HG03432 (cell line): ENCODE results near the gene TEX54.
A peak's percentile ranks its signal among the peaks of the same experiment; 100 is the strongest.
"Not testable (repeated sequence)": the region's sequence is repeated elsewhere in the genome, so short reads cannot be mapped to it uniquely, and the experiment has no call there.

ENCODE experiments used
- ATAC-seq: cut with Tn5 transposase; IDR thresholded peaks from one replicate; pipeline ENCODE4 v1.9.1; 2021; ENCODE audit warnings: mild to moderate bottlenecking, moderate library complexity; ENCODE audit not compliant: unreplicated experiment

TEX54 gene

GRCh38 chr11:62832336-62833234, at the start of gene TEX54:
TSS of gene TEX54 (minus strand) at chr11:62832841.
- ATAC-seq, result peak; percentile 11

DNA sequence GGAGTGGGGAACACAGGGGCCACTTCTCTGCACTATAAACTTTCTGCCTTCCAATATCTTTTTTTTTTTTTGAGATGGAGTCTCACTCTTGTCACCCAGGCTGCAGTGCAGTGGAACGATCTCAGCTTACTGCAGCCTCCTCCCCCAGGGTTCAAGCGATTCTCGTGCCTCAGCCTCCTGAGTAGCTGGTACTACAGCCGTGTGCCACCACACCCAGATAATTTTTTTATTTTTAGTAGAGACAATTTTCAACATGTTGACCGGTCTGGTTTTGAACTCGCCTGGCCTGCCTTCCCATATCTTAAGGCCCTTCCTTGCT, 49.7 kb upstream of the TEX54 start:
- no peak for ATAC-seq

DNA sequence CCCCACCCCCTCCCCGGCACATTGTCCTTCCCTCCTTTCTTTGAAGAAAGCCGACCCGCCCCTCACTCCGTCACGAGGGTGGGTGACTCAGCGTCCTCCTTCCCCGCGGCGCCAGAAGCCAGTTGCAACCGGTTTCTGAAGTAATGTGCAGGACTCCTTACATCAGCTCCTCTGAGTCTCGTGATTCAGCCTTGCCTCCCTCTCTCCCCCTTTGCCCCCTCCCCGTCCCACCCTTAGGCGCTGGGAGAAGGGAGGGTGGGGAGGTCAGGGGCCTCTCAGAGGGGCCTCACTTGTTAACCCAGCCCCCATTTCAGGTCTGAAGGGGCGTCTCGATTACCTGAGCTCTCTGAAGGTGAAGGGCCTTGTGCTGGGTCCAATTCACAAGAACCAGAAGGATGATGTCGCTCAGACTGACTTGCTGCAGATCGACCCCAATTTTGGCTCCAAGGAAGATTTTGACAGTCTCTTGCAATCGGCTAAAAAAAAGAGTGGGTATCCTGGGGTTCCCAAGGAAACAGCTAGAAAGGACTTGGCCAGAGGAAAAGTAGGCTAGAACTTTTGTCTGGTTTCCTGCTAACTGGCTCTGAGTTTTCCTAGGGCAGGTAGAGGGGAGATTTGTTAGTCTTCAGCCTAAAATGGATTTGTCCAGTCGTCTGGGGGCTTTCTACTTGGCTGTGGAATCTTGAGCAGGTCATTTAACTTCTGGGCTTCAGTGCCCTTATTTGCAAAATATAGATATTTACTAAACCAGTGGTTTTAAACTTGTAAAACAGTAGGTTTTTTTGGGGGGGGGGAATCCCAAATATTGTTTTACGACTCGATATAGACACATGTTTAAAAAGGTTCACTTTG, 49.2 kb upstream of the TEX54 start:
- ATAC-seq, result peak; percentile 60

DNA sequence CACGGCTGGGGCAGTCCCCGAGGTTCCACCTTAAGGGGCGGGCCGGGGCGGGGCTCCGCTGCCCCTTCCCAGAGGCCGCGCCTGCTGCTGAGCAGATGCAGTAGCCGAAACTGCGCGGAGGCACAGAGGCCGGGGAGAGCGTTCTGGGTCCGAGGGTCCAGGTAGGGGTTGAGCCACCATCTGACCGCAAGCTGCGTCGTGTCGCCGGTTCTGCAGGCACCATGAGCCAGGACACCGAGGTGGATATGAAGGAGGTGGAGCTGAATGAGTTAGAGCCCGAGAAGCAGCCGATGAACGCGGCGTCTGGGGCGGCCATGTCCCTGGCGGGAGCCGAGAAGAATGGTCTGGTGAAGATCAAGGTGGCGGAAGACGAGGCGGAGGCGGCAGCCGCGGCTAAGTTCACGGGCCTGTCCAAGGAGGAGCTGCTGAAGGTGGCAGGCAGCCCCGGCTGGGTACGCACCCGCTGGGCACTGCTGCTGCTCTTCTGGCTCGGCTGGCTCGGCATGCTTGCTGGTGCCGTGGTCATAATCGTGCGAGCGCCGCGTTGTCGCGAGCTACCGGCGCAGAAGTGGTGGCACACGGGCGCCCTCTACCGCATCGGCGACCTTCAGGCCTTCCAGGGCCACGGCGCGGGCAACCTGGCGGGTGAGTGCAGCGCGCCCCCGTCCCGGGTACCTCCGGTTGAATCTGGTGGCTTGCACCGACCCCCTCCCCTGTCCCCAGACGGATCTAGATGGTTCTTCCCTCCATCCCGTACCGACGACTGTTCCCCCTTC, 48.4 kb upstream of the TEX54 start, which contains the start of gene SLC3A2:
Gene SLC3A2 (plus strand): TSS at position 94 of the 776 bp plus-strand sequence. CDS start 128 bp downstream, at position 222.
- ATAC-seq, result peak; percentile 74

- ATAC-seq, result peak; percentile 23
These were observed 47.7 kb upstream of the TEX54 start for GRCh38 chr11:62880231-62880802.

GRCh38 chr11:62879235-62879978, 46.8 kb upstream of the TEX54 start:
- ATAC-seq, result no peak

DNA sequence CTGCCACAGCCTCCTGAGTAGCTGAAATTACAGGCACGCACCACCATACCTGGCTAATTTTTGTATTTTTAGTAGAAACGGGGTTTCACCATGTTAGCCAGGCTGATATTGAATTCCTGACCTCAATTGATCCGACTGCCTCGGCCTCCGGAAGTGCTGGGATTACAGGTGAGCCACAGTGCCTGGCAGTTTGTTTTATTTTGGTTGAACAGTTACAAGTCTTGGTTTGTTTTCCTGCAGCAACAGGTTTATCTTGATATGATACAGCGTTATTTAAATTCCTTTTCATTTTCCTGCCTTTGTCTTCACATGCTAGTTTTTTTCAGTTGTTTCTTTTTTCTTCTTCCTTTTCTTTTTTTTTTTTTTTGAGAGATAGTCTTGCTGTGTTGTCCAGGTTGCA, 44.1 kb upstream of the TEX54 start:
- no peak for ATAC-seq

GRCh38 chr11:62875698-62876478, 43.2 kb upstream of the TEX54 start:
- no peak for ATAC-seq

- no peak for ATAC-seq
These were observed 42.2 kb upstream of the TEX54 start for GRCh38 chr11:62874851-62875250.

- ATAC-seq, result no peak
These were observed 33.0 kb upstream of the TEX54 start for GRCh38 chr11:62865635-62866034.

DNA sequence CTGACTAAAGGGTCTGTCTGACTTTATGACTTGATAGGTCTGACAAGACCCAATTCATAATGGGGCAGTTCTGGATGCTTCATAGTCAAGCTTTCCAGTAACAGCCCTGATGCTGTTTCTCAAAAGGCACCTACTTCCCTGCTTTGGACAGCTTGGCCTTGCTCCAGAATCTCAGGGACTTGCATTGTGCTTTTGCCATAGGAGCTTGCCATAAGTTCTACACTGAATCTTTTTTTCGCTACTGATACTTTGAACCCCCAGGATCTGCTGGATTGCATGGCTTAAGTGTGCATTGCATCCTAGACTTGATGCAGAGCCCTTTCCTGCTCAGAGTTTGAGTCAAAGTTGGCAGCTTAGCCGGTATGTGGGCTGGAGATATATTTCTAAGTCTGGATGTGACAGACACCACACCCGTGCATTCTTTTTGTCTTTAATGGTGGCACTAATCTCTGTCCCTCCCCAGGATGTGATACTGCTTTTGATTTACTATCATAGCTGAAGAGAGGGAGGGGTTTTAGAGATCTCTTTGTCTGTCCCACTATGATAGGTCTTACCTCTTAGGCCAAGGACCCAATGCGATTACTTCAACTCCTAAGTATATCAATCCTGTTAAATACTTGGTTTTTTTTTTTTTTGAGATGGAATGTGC, 31.2 kb upstream of the TEX54 start:
- no peak for ATAC-seq

DNA sequence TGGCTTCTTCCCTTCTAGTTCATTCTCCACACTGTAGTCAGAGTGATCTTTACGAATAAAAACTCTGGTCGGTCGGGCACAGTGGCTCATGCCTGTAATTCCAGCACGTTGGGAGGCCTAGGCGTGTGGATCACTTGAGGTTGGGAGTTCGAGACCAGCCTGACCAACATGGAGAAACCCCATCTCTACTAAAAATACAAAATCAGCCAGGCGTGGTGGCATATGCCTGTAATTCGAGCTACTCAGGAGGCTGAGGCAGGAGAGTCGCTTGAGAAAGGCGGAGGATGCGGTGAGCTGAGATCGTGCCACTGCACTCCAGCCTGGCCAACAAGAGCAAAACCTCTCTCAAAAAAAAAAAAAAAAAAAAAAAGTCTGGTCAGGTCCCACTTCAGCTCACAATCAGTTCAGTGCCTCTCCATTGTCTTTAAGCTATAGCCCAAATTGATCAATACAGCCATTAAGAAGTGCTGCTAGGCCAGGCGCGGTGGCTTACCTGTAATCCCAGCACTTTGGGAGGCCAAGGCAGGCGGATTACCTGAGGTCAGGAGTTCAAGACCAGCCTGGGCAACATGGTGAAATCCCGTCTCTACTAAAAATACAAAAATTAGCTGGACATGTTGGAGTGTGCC, 29.0 kb upstream of the TEX54 start:
- not testable (repeated sequence) for ATAC-seq

DNA sequence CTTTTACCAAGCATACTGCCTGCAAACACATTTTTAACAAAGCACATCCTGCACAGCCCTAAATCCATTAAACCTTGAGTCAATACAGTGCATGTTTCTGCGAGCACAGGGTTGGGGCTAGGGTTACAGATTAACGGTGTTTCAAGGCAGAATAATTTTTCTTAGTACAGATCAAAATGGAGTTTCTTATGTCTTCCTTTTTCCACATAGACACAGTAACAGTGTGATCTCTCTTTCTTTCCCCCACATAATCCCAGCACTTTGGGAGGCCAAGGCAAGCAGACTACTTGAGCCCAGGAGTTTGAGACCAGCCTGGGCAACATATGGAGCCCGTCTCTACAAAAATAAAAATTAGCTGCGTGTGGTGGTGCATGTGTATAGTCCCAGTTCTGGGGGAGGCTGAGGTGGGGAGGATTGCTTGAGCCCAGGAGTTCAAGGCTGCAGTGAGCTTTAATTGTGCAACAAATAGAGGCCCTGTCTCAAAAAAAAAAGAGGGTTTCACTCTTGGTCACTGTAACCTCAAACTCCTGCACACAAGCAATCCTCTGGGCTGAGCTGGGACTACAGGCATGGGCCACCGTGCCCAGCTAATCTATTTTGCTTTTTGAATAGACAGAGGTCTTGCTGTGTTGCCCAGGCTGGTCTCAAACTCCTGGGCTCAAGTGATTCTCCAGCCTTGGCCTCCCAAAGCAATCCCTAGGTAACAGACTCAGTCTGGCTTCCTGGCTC, 28.4 kb upstream of the TEX54 start:
- no peak for ATAC-seq

GRCh38 chr11:62859281-62859703, 26.7 kb upstream of the TEX54 start:
- ATAC-seq, result not testable (repeated sequence)

GRCh38 chr11:62858201-62858600, 25.6 kb upstream of the TEX54 start:
- no peak for ATAC-seq

- no peak for ATAC-seq
These were observed 24.9 kb upstream of the TEX54 start for GRCh38 chr11:62857541-62857982.

- ATAC-seq, result peak; percentile 13
These were observed 23.8 kb upstream of the TEX54 start for GRCh38 chr11:62856333-62856895.
